Epithelial cell of esophagus (primary cell): ENCODE measurements around the gene JARID2.
A peak's percentile ranks its signal among the peaks of the same experiment; 100 is the strongest.

Experiments
- DNase-seq: peaks from one replicate; pipeline ENCODE4 v3.0.0; 2010; ENCODE audit warnings: low read depth
- H3K4me3 ChIP-seq: 2 replicates; pipeline ENCODE4 v1.5.1; 2011; ENCODE audit warnings: mild to moderate bottlenecking, low read length, control low read depth
- CTCF ChIP-seq: IDR thresholded peaks from 2 replicates; pipeline ENCODE4 v1.5.1; 2011; ENCODE audit warnings: low read depth, mild to moderate bottlenecking, low read length, control low read depth, inconsistent platforms; ENCODE audit not compliant: insufficient read depth; ENCODE audit errors: missing control alignments

JARID2 gene

GRCh38 chr6:15245361-15246216, at the start of gene JARID2:
JARID2 (plus strand) TSS chr6:15246069; CDS start chr6:15246540, 471 bp downstream.
- H3K4me3 ChIP-seq = peak within 1 kb of the TSS; percentile 93
- DNase-seq = peak; percentile 99
- TF ChIP-seq CTCF = no peak

GRCh38 chr6:15200087-15200486, 45.8 kb upstream of the JARID2 start:
- DNase-seq = peak; percentile 80
- no peak for TF ChIP-seq CTCF
- H3K4me3 ChIP-seq = no peak overlapping the region

GRCh38 chr6:15205321-15205720, 40.5 kb upstream of the JARID2 start:
- DNase-seq = no peak

GRCh38 chr6:15206887-15207286, 39.0 kb upstream of the JARID2 start:
- H3K4me3 ChIP-seq = no peak overlapping the region
- DNase-seq = no peak
- TF ChIP-seq CTCF = no peak

More at GRCh38 chr6:15205321-15205720, 40.5 kb upstream of the JARID2 start:
- no peak for TF ChIP-seq CTCF
- no peak overlapping the region for H3K4me3 ChIP-seq

GRCh38 chr6:15207923-15208322, 37.9 kb upstream of the JARID2 start:
- H3K4me3 ChIP-seq = no peak overlapping the region
- TF ChIP-seq CTCF = no peak
- DNase-seq = no peak

- TF ChIP-seq CTCF = no peak
- DNase-seq = no peak
- no peak overlapping the region for H3K4me3 ChIP-seq
Measured at GRCh38 chr6:15213838-15214400, 31.9 kb upstream of the JARID2 start.
